Tibial nerve (tissue), 4 donors: ENCODE measurements around the gene TRAK1.

ENCODE experiments used
- EP300 ChIP-seq, 2 donors: sonication (generic); formaldehyde crosslinking; IDR thresholded peaks; one replicate each; pipeline ENCODE4 v1.6.1; 2017; ENCODE audit warnings: antibody characterized with exemption in 2 of 2, mild to moderate bottlenecking in 1 of 2
- POLR2A ChIP-seq, 2 donors: fragments of 450-650 bp; IDR thresholded peaks; one replicate each; pipeline ENCODE4 v1.6.1; 2017; ENCODE audit warnings: antibody characterized with exemption in 2 of 2, mild to moderate bottlenecking in 2 of 2, moderate library complexity in 2 of 2
- TF ChIP-seq, protein P1 (sequence below), 5 experiments: fragments of 200-600 bp in 3 of 5; fragments of 450-650 bp in 2 of 5; sonication (generic) in 3 of 5; IDR thresholded peaks; one replicate each; pipeline ENCODE4 v1.5.1; 2016 to 2019; ENCODE audit warnings: antibody characterized with exemption in 5 of 5, mild to moderate bottlenecking in 3 of 5, moderate library complexity in 2 of 5

DNA sequence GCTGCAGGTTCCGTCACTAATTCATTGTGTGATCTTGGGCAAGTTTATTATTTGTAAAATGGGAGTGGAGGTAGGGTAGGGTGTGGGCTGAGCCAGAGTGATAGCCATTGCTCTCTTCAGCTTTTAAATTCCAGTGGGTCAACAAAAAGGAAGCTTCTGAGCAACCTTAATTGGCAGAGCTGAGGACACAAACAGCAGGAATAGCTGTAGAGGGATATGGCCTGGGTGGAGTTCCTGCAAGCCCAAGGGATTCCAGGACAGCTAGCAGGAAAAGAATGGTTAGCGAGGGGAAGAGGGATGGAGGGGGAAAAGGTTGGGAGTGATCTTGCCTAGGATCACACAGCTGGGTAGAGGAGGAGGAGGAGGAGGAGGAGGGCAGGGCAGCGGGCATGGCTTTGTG, 163.4 kb downstream of the TRAK1 start:
- TF ChIP-seq, protein P1, sequence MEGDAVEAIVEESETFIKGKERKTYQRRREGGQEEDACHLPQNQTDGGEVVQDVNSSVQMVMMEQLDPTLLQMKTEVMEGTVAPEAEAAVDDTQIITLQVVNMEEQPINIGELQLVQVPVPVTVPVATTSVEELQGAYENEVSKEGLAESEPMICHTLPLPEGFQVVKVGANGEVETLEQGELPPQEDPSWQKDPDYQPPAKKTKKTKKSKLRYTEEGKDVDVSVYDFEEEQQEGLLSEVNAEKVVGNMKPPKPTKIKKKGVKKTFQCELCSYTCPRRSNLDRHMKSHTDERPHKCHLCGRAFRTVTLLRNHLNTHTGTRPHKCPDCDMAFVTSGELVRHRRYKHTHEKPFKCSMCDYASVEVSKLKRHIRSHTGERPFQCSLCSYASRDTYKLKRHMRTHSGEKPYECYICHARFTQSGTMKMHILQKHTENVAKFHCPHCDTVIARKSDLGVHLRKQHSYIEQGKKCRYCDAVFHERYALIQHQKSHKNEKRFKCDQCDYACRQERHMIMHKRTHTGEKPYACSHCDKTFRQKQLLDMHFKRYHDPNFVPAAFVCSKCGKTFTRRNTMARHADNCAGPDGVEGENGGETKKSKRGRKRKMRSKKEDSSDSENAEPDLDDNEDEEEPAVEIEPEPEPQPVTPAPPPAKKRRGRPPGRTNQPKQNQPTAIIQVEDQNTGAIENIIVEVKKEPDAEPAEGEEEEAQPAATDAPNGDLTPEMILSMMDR (IDR thresholded peaks at IDR 0.05) = no peak
- TF ChIP-seq EP300 (IDR thresholded peaks at IDR 0.05) (no peak), POLR2A (IDR thresholded peaks at IDR 0.05) (no peak)
